ENCODE data around the gene DAO.
A peak's percentile ranks its signal among the peaks of the same experiment; 100 is the strongest.
"Not testable (repeated sequence)": the region's sequence is repeated elsewhere in the genome, so short reads cannot be mapped to it uniquely, and the experiment has no call there.

Gene DAO

DNA sequence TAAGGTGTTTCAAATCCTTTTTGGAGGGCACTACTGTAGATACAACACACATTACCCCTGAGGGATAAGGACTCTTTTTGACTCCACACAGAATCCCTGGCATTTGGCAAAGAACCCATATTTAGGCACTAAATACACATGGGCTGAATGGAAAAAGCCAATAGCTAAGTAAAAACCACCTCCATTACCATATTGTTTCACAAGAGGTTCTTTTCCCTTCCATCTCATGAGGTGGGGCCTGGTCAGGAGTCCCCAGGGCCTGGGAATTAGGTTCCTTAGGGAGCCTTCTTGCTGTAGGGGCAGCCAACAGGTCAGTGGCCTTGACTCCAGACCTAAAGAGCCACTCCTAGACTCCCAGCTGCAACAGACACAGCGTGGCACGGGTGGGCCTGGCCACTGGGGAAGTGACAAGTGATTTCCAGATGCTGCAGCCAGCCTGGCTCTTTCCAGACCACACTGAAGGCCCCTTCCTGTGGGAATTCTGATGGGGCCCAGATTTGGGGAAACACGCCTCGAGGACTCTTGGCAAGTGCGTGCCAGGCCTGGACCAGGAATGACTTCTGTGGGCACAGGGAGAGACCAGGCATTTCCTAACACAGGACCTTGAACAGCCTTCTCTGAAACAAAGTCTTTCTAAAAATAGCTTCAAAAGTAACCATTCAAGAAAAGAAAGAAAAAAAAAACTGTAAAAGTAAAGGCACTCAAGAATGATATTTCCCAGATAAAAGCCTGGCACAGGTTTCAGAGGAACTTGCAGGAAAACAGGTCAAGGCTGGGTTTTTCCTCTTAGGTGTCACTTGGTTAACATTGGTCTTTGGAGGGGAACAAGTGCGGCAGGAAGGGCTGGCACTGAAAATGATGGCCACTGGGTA is 40.6 kb upstream of the DAO start:
- Histone ChIP-seq H3K4me1 (ENCODE audit: insufficient read depth, low read length) (peaks cover 51% of the 10 kb centered on the region), H3K27me3 (ENCODE audit: control insufficient read depth in 1 of 2, insufficient read depth in 2 of 2, low read length in 2 of 2) (no peaks in the 10 kb centered on the region), H3K4me3 (ENCODE audit: low read depth in 1 of 2, low read length in 2 of 2) (no peak overlapping the region), H3K9ac (ENCODE audit: low read length) (no peak overlapping the region), H3K36me3 (ENCODE audit: insufficient read depth, low read length) (peaks cover 23% of the 10 kb centered on the region), H3K9me3 (ENCODE audit: low read length) (no peaks in the 10 kb centered on the region), H3K27ac (ENCODE audit: low read depth, low read length) (peak overlapping the region; percentile 83)

DNA sequence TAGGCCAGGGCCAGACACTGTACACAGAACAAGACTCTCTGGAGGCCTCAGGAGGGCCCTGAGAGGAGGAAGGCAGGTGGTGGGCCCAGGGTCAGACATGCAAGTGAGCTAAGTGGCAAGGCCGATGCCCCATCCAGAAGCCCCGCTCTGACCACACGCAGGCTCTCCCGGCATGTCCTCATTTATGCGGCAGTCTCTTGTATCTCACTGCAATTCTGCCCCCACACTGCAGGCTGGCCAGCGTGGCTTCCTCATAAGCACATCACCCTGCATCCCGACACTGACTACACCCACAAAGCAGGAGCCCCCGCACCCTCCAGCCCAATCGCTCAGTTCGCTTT is 40.0 kb upstream of the DAO start:
- Histone ChIP-seq H3K4me3 (ENCODE audit: low read depth in 1 of 2, low read length in 2 of 2) (no peak overlapping the region), H3K27ac (ENCODE audit: low read depth, low read length) (peak overlapping the region; percentile 53), H3K4me1 (ENCODE audit: insufficient read depth, low read length) (peaks cover 49% of the 10 kb centered on the region), H3K36me3 (ENCODE audit: insufficient read depth, low read length) (peaks cover 20% of the 10 kb centered on the region), H3K9me3 (ENCODE audit: low read length) (no peaks in the 10 kb centered on the region), H3K9ac (ENCODE audit: low read length) (no peak overlapping the region), H3K27me3 (ENCODE audit: control insufficient read depth in 1 of 2, insufficient read depth in 2 of 2, low read length in 2 of 2) (no peaks in the 10 kb centered on the region)

DNA sequence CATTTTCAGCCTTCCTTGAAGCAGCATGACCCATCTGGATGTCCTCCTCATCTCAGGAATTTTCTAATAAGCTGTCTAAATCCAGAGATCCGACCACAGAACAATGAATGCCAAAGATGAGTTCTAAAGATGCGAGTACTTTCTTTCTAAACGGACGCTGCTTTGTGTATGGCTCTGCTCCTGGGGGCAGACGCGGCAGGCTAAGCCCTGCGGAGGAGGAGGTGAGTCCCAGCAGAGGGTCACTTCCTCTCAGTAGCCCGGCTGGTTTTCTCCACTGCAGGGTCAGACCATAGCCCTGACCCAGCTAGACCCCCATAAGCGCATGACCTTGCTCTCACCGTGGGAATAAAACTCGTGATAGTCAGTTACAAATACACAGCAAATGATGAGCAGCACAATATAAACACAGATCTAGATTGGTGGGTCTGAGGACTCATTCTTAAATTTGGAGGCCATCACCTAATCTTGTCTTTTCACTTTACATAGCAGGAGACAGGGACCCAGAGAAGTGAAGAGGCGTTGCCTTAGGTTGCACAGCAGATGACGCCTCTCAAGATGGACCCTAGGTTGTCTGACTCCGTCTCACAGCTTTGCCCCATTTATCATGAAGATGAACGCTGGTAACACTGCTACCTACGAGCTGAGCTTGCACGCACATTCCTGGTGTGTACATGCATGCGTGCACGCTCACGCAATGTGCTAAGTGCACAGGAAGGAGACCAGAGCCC is 39.1 kb upstream of the DAO start:
- Histone ChIP-seq H3K4me3 (ENCODE audit: low read depth in 1 of 2, low read length in 2 of 2) (no peak overlapping the region), H3K4me1 (ENCODE audit: insufficient read depth, low read length) (peaks cover 51% of the 10 kb centered on the region)

DNA sequence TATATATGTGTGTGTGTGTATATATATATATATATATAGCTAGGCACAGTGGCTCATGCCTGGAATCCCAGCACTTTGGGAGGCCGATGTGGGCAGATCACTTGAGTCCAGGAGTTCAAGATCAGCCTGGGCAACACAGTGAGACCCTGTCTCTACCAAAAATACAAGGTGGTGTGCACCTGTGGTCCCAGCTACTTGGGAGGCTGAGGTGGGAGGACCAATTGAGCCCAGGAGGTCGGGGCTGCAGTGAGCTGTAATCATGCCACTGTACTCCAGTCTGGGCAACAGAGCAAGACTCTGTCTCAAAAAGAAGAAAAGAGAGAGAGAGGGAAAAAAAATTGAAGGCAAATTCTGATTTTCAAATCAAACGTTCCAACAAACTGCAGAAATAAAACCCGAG is 38.1 kb upstream of the DAO start:
- Histone ChIP-seq H3K36me3 (ENCODE audit: insufficient read depth, low read length) (peaks cover 22% of the 10 kb centered on the region), H3K4me1 (ENCODE audit: insufficient read depth, low read length) (peaks cover 62% of the 10 kb centered on the region)
- H3K4me3 ChIP-seq (ENCODE audit: low read depth in 1 of 2, low read length in 2 of 2); H3K27ac ChIP-seq (ENCODE audit: low read depth, low read length); H3K27me3 ChIP-seq (ENCODE audit: control insufficient read depth in 1 of 2, insufficient read depth in 2 of 2, low read length in 2 of 2); H3K9me3 ChIP-seq (ENCODE audit: low read length); H3K9ac ChIP-seq (ENCODE audit: low read length): not testable (repeated sequence)

More for the DNA sequence above, 39.1 kb upstream of the DAO start:
- no peaks in the 10 kb centered on the region for H3K27me3 ChIP-seq (ENCODE audit: control insufficient read depth in 1 of 2, insufficient read depth in 2 of 2, low read length in 2 of 2)
- no peak overlapping the region for H3K9ac ChIP-seq (ENCODE audit: low read length)
- no peak overlapping the region for H3K27ac ChIP-seq (ENCODE audit: low read depth, low read length)
- H3K36me3 ChIP-seq (ENCODE audit: insufficient read depth, low read length) = peaks cover 15% of the 10 kb centered on the region
- no peaks in the 10 kb centered on the region for H3K9me3 ChIP-seq (ENCODE audit: low read length)

DNA sequence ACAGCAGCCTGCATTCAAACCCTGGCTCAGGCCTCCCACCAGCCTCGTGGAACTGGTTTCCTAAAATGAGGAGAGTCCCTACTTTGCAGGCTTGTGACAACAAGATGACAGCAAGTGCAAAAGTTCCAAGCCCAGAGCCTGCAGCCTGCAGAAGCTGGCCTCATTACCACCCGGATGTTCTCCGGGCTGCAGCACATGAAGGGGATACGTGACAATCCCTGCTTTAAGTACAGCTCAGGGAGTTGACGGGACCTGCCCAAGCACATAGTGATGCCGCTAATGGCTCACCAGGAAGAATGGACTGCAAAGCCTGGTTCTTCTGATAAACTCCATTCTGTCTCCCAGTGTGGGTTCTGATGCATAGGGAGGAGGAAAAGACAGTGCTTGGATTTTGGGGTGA is 37.5 kb upstream of the DAO start:
- H3K27me3 ChIP-seq (ENCODE audit: control insufficient read depth in 1 of 2, insufficient read depth in 2 of 2, low read length in 2 of 2) = no peaks in the 10 kb centered on the region
- H3K4me1 ChIP-seq (ENCODE audit: insufficient read depth, low read length) = peaks cover 62% of the 10 kb centered on the region
- no peaks in the 10 kb centered on the region for H3K9me3 ChIP-seq (ENCODE audit: low read length)
- no peak overlapping the region for H3K9ac ChIP-seq (ENCODE audit: low read length)
- H3K27ac ChIP-seq (ENCODE audit: low read depth, low read length) = no peak overlapping the region
- H3K4me3 ChIP-seq (ENCODE audit: low read depth in 1 of 2, low read length in 2 of 2) = no peak overlapping the region
- peaks cover 26% of the 10 kb centered on the region for H3K36me3 ChIP-seq (ENCODE audit: insufficient read depth, low read length)

DNA sequence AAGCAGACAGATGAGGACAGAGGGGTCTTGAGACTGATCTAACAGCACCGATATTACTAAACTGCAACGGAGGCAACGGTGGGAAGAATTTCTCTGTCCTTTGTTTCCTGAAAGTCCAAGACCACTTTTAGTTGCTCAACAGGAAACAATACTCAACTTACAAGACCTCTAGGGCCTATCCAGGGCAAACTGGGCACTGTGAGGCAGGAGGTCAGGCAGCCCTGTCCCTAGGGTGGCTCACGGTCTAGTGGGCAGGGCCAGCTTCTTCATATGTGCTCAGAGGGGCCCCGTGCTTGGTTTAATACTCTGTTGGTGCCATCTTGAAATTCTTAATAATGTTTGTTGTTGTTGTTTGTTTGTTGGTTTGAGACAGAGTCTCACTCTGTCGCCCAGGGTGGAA is 36.7 kb upstream of the DAO start:
- H3K9me3 ChIP-seq (ENCODE audit: low read length) = no peaks in the 10 kb centered on the region
- peaks cover 54% of the 10 kb centered on the region for H3K4me1 ChIP-seq (ENCODE audit: insufficient read depth, low read length)
- H3K36me3 ChIP-seq (ENCODE audit: insufficient read depth, low read length) = peaks cover 34% of the 10 kb centered on the region
- H3K27me3 ChIP-seq (ENCODE audit: control insufficient read depth in 1 of 2, insufficient read depth in 2 of 2, low read length in 2 of 2) = no peaks in the 10 kb centered on the region
- H3K4me3 ChIP-seq (ENCODE audit: low read depth in 1 of 2, low read length in 2 of 2) = no peak overlapping the region
- no peak overlapping the region for H3K9ac ChIP-seq (ENCODE audit: low read length)
- no peak overlapping the region for H3K27ac ChIP-seq (ENCODE audit: low read depth, low read length)

DNA sequence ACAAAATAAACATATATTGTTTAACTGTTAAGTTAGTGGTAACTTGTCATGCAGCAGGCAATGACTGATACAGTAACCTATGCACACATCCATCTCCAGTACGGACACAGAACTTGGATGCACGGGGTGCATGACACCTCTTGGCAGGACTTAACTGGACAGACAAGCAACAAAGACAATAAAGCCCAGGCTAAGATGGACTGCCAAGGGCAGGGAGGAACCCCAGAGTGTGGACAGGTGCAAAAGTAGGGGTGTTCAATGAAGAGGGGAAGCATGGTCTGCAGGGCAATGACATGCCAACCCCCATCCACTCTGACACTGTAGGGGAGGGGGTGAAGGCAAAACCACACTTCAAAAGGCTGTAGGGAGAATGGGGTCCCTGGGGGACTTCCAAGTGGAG is 34.2 kb upstream of the DAO start:
- Histone ChIP-seq H3K4me3 (ENCODE audit: low read depth in 1 of 2, low read length in 2 of 2) (peak overlapping the region in 1 of 2 donors; percentile 14), H3K9me3 (ENCODE audit: low read length) (no peaks in the 10 kb centered on the region), H3K27me3 (ENCODE audit: control insufficient read depth in 1 of 2, insufficient read depth in 2 of 2, low read length in 2 of 2) (no peaks in the 10 kb centered on the region), H3K27ac (ENCODE audit: low read depth, low read length) (no peak overlapping the region), H3K9ac (ENCODE audit: low read length) (no peak overlapping the region), H3K36me3 (ENCODE audit: insufficient read depth, low read length) (peaks cover 43% of the 10 kb centered on the region), H3K4me1 (ENCODE audit: insufficient read depth, low read length) (peaks cover 29% of the 10 kb centered on the region)

DNA sequence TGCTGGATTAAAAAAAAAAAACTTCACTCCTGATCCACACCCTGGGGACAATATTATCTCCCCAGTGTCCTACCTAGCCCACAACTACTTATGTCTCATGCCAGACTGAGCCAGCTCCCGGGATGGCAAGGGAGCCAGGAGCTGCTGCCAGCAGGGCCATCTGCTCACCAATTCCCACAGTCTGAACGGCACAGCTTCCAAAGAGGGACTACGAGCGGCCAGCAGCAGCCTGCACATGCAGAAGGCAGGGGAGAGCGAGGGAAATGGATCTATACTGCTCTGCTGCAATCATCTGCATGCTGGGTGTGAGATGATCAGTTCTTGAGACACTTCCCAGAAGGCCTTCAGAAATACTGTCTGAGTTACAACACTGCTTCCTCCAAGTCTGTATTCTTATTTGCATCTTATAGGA is 33.6 kb upstream of the DAO start:
- Histone ChIP-seq H3K4me3 (ENCODE audit: low read depth in 1 of 2, low read length in 2 of 2) (peak overlapping the region in 1 of 2 donors; percentile 14), H3K9me3 (ENCODE audit: low read length) (no peaks in the 10 kb centered on the region), H3K4me1 (ENCODE audit: insufficient read depth, low read length) (peaks cover 30% of the 10 kb centered on the region), H3K9ac (ENCODE audit: low read length) (no peak overlapping the region), H3K27me3 (ENCODE audit: control insufficient read depth in 1 of 2, insufficient read depth in 2 of 2, low read length in 2 of 2) (no peaks in the 10 kb centered on the region), H3K27ac (ENCODE audit: low read depth, low read length) (peak overlapping the region; percentile 51), H3K36me3 (ENCODE audit: insufficient read depth, low read length) (peaks cover 43% of the 10 kb centered on the region)

DNA sequence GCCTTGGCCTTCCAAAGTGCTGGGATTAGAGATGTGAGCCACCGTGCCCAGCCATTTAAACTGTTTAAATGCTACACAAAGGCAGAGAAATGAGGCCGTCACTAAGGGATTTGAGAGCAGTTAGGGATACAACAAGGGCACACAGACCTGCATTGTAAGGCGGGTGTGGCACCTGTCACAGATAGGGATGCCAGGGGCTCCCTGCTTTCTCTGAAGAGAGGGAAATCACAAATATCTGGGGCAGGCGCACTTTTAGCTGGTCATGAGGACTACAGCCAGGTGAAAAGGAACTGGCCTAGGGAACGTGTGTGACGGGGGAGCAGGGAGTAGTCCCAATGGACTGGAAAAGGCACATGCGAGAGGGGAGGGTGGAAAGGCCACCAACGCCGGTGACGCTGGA is 32.2 kb upstream of the DAO start:
- H3K4me3 ChIP-seq (ENCODE audit: low read depth in 1 of 2, low read length in 2 of 2) = no peak overlapping the region
- no peaks in the 10 kb centered on the region for H3K27me3 ChIP-seq (ENCODE audit: control insufficient read depth in 1 of 2, insufficient read depth in 2 of 2, low read length in 2 of 2)
- H3K9me3 ChIP-seq (ENCODE audit: low read length) = no peaks in the 10 kb centered on the region
- H3K36me3 ChIP-seq (ENCODE audit: insufficient read depth, low read length) = peaks cover 39% of the 10 kb centered on the region
- no peak overlapping the region for H3K9ac ChIP-seq (ENCODE audit: low read length)
- no peak overlapping the region for H3K27ac ChIP-seq (ENCODE audit: low read depth, low read length)
- H3K4me1 ChIP-seq (ENCODE audit: insufficient read depth, low read length) = peaks cover 34% of the 10 kb centered on the region

DNA sequence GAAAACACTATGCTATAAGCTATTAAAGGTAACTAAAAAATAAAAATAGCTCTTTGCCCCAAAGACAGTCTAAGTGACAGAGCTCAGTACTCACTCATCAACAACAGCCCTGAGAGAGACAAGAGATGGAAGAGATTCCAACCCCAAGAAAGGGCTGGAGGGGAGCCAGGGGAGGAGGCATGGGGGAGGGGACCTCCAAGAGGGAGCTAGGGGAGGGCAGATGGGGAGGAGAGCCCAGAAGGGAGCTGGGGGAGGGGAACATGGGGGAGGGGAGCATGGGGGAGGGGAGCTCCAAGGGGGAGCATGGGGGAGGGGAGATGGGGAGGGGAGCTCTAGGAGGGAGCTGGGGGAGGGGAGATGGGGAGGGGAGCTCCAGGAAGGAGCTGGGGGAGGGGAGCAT is 30.2 kb upstream of the DAO start:
- peaks cover 51% of the 10 kb centered on the region for H3K4me1 ChIP-seq (ENCODE audit: insufficient read depth, low read length)
- H3K27ac ChIP-seq (ENCODE audit: low read depth, low read length) = no peak overlapping the region
- no peaks in the 10 kb centered on the region for H3K9me3 ChIP-seq (ENCODE audit: low read length)
- H3K4me3 ChIP-seq (ENCODE audit: low read depth in 1 of 2, low read length in 2 of 2) = no peak overlapping the region
- no peak overlapping the region for H3K9ac ChIP-seq (ENCODE audit: low read length)
- peaks cover 28% of the 10 kb centered on the region for H3K36me3 ChIP-seq (ENCODE audit: insufficient read depth, low read length)
- H3K27me3 ChIP-seq (ENCODE audit: control insufficient read depth in 1 of 2, insufficient read depth in 2 of 2, low read length in 2 of 2) = no peaks in the 10 kb centered on the region

DNA sequence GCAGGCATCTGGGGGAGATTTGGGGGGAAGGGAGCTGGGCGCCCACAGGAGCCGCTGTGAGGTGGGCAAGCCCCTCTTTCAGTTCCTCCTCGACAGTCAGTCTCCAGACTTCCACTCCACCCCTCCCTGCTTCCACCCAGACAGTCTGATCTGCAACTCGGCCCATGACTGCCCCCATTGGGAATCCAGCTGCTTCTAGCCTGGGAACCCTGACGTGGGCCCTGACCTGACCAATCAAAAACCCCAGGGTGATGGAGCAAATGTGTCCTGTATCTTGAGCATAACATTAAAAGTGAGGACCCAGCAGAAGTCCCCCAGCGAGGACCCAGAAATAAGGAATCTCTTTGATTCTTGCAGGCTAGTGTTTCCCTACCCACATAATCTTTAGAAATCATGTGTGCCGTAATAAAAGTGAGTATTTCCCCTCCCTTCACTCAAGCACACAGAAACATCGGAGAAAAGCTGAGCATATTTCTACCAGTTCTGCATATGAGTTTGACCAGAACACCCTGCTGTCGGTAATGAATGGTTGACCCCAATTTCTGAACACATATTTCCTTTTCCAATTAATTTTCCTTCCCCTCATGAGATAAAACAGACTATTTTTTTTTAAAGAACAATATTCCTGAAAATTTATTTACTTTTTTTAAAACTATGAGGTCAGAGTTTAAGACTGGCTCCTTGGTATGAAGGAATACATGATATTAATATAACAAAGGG is 28.9 kb upstream of the DAO start:
- H3K4me3 ChIP-seq (ENCODE audit: low read depth in 1 of 2, low read length in 2 of 2) = no peak overlapping the region
- no peaks in the 10 kb centered on the region for H3K27me3 ChIP-seq (ENCODE audit: control insufficient read depth in 1 of 2, insufficient read depth in 2 of 2, low read length in 2 of 2)
- no peak overlapping the region for H3K9ac ChIP-seq (ENCODE audit: low read length)
- peaks cover 28% of the 10 kb centered on the region for H3K36me3 ChIP-seq (ENCODE audit: insufficient read depth, low read length)
- no peak overlapping the region for H3K27ac ChIP-seq (ENCODE audit: low read depth, low read length)
- peaks cover 58% of the 10 kb centered on the region for H3K4me1 ChIP-seq (ENCODE audit: insufficient read depth, low read length)
- H3K9me3 ChIP-seq (ENCODE audit: low read length) = no peaks in the 10 kb centered on the region

Data from muscle layer of colon (tissue), 2 donors.